Stimulated activated CD4-positive, alpha-beta T cell treated with anti-CD3 and anti-CD28 coated beads, Interleukin-12 subunit alpha, Interleukin-12 subunit beta, amount 100 ng/mL, for 48 hours (primary cell): ENCODE measurements around the gene MORC2.

Source experiments
- DNase-seq, 3 donors: peaks; one replicate each; pipeline ENCODE4 v3.0.0-alpha.2; 2020; ENCODE audit warnings: low read depth in 2 of 3, low spot score in 1 of 3

Gene MORC2

GRCh38 chr22:30875481-30876215, 92.9 kb downstream of the MORC2 start:
- no peak for DNase-seq
